NCI-H524 treated with DMSO at 0.1 percent for 48 hours (cell line): ENCODE measurements around the gene COL5A1.
"Not testable (repeated sequence)": the region's sequence is repeated elsewhere in the genome, so short reads cannot be mapped to it uniquely, and the experiment has no call there.

Source experiments
- DNase-seq: peaks from one replicate; lab custom pipeline; 2025; lab: John Stamatoyannopoulos, UW

The COL5A1 gene

DNA sequence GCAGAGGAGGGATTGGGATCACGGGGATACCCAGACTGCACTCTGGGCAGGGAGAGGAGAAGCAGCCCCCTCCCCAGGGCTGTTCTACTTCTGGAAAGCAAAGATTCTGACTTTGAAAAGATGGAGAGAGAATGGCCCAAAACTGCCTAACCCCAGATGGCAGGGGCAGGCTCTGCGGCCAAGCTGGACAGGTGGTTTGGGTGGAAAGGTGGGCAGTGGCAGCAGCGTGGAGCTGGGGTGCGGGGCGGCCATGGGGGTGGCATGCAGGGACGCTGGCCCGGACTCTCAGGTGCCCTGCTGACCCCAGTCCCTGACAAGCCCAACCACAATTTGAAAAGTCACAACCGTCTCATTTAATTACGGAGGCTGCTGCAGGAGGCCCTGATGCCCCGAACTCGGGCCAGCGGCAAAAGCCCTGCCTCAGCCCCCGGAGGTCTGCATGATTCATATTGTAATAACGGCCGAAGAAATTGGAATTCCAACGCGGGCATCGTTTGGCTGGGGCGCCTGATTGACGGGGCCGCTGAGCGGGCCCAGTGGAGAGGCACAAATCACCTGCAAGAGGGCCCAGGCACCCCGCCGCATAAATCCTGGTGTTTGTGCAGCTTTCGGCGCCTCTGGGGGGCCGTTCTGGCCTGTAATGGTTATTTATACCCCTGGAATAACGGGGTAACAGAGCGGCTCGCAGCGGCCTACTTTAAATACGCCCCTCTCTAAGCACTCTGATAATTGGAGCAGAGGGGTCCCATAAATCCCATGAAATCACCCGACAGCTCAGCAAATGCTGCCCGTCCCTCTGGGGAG is 197.2 kb downstream of the COL5A1 start:
- no peak for DNase-seq

DNA sequence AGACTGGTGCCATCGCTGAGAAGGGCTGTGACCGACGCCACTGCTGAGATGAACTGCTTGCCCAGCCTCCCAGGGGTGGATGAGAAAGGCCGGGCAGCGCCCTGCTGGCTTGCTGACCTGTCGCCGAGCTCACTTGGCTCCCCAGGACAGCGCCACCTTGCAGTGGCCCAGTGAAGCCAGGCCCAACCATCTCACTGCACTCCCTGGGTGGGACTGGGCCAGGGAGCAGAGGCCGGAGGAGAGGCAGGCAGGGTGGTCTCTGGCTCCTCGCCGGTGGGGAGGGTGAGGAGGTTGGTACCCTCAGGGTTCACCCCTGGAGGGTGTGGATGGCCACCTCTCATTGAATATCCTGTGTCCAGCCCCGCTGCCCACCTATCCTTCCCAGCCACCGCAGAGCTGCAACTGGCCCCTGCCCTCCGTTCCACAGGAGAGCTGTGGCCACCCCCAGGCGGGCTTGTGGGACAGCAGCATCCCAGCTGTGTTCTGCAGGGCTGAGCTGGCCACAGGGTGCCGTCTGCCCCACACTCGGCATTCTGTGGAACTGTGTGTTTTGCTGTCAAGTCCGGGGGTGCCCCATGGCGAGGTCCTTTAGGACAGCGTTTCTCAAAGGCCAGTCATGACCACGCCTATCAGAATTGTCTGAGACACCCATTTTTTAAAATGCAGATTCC is 198.0 kb downstream of the COL5A1 start:
- DNase-seq: no peak

DNA sequence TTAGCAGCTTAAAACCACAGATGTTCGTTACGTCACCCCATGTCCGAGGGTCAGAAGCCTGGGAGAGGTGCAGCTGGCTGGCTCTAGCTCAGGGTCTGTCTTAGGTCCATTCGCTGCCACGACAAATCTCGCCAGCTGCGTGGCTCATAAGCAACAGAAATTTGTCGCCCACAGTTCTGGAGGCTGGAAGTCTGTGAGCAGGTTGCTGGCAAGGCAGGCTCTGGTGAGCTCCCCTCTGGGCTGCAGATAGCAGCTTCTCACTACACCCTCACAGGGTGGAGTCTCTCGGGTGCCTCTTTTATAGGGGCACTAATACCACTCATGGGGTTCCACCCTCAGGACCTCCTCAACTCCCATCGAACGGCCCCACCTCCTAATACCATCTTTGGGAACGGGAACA is 198.9 kb downstream of the COL5A1 start:
- no peak for DNase-seq

DNA sequence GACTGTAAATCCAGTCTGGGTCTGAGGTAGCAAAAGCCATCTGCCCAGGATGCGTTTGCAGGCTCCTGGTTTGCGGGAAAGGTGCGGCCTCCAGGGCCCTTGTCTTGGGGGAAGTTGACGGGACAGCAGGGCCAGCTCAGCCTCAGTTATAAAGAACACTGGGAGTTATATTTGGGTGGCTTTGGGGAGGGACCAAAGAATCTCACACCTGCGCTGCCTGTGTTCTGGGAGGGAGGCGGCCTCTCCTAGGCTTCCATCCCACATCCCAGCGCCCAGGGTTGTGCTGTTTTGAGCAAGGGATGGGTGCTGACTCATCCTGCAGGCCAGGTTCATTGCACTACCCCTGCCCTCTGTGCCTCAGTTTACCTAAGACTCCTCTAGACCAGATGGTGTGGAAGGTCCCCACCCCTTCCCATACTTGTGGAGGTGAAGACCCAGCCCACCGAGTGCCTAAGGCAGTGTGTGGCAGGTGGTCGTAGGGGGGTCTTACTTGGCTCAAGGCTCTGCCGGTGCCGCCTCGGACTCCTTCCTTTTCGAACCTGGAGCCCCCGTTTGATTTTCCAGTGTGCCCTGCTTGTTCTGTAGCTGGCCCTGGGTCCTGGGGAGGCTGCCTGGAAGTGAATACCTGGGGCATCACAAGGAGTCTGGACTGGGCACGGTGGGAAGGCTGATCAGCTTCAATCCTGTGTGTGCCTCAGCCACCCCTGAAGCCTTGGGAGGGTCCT is 199.7 kb downstream of the COL5A1 start:
- DNase-seq: no peak

DNA sequence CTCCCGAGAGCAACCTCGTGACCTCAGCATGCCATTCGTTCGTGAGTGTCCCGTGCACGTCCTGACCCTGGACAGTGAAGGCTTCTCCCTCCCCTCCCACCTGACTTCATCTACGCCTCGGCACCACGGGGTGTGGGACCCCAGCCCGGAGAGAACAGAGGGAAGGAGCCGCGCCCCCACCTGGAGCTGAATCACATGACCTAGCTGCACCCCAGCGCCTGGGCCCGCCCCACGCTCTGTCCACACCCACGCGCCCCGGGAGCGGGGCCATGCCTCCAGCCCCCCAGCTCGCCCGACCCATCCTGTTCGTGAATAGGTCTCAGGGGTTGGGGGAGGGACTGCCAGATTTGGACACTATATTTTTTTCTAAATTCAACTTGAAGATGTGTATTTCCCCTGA is 200.7 kb downstream of the COL5A1 start:
- no peak for DNase-seq

DNA sequence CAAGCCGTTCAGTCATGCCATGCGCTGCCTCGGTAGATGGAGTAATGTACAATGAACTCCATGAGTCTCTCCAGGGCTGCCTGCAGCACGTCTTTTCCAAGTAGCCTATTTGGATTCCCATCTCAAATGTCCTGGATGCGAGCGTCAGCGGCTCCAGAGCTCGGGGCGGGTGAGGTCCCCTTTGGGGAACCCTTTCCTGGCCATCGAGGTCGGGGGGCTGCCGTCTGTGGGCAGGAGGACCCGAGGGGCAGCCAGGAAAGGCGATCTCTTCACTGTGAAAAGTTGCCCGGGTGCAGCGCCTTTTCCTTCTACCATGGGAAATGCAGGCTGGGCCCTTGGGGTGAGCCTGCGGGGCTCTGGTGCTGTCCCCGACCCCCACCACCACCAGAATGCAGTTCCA is 202.1 kb downstream of the COL5A1 start:
- no peak for DNase-seq

DNA sequence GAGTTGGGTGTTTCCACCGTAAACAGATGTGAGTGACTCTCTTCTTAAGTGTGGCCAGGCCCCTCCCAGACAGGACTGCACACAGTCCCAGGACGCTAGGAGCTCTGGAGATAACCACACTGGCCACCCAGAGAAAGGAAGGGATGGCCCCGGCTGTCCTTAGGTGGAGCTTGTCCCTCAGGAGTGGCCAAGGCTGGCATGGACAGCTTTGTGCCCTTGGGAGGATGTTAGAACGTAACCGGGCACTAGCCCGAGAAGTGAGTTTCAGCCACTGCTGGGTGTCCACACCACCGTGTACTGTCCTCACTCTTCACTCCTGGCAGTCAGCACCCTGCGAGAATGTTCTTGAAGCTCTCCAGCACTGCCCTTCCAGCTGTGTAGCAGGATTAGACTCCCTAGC is 203.2 kb downstream of the COL5A1 start:
- no peak for DNase-seq

DNA sequence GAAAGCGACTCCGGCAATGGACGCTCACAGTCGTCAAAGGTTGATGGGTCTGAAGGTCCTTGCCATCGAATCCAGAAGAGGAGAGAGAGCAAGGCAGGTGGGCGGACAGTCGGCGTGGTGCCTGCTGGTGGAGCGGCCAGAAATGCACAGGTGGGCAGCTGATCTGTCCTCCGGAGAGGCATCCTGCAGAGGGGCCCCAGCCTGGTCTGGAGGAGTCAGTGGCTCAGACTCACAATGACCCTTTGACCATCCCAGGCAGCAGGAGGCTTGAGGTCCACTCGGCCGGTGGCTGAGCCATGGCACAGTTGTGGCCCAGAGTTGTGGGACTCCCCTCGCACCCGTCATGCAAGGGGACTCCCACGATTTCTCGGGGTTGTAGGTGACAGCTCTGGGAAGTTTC is 204.6 kb downstream of the COL5A1 start:
- no peak for DNase-seq

DNA sequence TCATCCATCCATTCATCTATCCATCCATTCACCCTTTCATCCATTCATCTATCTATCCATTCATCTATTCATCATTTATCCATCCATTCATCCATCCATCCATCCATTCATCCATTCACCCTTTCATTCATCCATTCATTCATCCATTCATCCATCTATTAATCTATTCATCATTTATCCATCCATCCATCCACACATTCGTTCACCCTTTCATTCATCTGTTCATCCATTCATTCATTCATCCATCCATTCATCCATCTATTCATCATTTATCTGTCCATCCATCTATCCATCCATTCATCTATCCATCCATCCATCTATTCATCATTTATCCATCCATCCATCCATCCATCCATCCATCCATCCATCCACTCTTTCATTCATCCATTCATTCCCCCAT is 205.1 kb downstream of the COL5A1 start:
- DNase-seq: no peak

DNA sequence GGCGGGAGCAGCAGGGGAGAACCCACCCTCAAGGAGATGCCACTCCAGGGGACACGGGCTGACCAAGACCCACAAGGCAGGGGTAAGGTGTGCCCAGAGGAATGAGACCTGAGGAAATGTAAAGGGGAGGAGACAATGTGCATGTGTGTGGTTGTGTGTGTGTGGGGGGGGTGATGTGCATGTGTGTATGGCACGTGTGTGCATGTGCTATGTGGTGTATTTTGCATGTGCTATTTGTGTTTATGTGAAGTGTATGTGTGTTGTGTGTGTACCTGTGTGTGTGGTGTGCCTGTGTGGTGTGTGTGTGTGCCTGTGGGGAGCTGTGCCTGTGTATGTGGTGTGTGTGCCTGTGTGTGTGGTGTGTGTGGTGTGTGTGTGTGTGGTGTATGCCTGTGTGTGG is 205.5 kb downstream of the COL5A1 start:
- DNase-seq: no peak

DNA sequence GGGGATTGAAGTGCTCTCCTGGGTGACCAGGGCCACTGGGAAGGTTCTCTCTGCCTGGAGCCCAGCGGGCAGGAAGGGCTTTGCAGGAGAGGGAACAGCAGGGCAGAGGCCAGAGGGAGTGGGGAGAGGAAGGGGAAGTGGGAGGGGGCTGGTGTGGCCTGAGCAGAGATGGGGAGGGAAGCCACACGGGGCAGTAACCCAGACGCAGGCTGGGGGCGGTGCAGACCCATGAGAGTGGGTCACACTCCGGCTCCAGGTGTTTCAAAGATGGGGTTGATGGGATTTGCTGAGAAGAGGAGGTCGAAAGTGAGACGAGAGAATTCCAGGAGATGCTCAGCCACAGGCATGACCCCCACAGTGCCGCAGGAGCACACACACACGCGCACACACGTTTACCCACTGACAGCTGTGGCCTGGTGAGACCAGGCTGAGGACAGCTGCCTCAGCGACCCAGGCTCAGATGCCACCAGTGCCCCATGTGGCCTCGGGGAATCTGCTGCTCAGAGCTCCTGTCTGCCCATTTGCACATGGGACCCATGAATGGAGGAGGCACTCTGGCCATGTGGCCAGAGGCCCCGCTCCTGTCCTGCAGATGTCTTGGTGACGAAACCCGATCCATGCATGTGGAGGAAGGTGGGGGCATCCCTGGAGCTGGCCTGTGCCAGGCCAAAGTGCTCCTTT is 206.3 kb downstream of the COL5A1 start:
- no peak for DNase-seq

DNA sequence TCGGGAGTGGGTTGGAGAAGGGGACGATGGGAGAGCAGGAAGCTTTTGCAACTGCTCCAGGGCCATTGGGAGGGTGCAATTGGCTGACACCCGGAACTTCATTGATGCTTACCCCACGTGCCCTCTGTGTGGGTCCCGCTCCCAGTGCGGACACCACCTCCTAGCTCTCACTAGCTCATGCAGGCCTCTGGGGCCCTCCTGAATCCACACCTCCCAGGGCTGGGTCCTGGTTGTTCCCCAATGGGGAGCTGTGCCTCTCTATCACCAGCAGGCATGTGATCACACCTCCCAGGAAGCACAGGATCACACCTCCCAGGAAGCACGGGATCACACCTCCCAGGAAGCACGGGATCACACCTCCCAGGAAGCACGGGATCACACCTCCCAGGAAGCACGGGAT is 206.9 kb downstream of the COL5A1 start:
- DNase-seq: no peak

DNA sequence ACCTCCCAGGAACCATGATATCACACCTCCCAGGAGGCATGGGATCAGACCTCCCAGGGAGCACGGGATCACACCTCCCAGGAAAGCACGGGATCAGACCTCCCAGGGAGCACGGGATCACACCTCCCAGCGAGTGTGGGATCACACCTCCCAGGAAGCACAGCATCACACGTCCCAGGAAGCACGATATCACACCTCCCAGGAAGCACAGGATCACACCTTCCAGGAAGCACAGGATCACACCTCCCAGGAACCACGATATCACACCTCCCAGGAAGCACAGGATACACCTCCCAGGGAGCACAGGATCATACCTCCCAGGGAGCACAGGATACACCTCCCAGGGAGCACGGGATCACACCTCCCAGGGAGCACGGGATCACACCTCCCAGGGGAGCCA is 209.0 kb downstream of the COL5A1 start:
- no peak for DNase-seq

DNA sequence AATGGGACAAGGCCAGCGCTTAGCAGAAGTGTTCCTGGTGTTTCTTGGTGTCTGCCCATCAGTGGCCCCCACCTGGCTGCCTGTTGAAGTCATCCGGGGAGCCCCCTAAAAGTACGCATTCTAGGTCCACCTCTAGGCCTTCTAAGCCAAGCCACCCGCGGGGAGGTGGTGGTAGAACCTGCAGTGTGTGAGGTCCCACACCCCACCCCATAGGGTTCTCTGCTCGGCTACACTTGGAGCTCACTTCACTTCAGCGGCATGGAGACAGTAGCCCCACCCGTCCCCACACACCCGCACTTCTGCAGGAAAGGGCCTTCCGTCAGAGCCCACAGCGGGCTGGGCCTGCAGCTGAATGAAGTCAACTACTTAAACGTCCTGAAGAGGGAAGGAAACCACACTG is 209.4 kb downstream of the COL5A1 start:
- no peak for DNase-seq

DNA sequence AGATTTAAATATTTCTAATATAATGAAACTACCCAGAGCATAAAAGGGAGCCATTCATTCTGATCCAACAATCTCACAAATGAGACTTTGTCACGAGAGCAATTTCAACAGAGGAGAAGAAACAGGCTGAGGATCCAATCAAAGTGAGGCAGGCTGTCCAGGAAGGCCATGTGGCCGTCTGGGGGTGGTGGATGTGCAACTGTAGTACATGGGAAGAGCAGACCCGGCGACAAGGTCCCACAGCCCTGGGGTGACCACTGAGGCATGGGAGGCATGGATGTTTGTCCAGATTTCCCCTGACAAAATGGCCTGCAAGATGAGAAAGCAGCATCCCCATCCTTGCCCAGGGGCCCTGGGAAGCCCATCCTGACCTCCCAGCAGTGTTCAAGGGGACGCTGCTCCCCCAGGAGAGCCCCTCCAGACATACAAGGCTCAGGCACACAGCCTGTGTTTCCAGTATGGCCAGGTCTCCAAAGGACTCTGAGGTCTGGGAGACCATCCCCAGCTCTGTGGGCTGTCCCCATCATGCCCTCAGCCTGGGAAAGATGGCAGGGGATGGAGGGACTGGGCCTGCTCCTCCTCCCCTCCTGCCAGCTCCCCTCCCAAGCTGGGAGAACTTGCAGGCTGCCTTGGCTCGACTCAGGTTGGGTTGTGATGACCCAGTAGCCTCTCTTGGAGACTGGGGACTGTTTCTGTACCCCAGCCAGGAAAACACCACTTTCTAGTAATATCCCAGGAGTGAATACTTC is 211.5 kb downstream of the COL5A1 start:
- DNase-seq: no peak

DNA sequence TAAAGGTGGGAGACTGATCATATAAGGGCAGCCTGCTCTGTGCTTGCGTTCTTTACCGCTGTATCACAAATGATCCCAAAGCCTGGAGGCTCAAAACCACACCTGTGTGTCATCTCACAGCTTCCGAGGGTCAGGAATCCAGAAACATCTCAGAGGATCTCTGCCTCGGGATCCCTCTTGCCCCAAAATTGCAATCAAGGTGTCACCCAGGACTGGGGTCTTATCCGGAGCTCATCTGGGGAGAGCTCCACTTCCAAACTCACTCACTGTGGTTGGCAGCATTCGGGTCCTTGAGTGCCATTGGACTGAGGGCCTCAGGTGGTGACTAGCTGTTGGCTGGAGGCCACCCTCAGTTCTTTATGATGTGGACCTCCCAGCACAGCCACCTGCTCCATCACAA is 212.3 kb downstream of the COL5A1 start:
- no peak for DNase-seq

DNA sequence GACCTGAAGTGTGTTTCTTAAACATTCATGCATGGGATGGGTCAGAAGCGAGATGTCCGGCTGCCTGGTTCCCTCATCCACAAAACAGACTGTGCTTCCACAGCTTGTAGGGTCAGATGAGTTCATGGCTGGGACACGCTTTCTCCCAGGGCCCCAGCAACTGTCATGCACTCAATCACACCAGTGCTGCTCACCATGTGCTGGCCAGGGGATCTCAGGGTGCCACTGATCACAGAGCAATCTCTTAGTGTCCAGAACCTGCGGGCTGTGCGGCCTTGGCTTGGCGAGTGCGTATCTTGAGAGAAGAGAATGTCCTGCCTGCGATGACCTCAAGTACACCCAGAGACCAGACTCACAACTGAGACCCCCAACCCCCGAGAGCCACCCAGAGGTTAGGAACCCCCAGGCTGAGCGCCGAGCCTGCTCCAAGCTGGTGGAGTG is 213.0 kb downstream of the COL5A1 start:
- no peak for DNase-seq

DNA sequence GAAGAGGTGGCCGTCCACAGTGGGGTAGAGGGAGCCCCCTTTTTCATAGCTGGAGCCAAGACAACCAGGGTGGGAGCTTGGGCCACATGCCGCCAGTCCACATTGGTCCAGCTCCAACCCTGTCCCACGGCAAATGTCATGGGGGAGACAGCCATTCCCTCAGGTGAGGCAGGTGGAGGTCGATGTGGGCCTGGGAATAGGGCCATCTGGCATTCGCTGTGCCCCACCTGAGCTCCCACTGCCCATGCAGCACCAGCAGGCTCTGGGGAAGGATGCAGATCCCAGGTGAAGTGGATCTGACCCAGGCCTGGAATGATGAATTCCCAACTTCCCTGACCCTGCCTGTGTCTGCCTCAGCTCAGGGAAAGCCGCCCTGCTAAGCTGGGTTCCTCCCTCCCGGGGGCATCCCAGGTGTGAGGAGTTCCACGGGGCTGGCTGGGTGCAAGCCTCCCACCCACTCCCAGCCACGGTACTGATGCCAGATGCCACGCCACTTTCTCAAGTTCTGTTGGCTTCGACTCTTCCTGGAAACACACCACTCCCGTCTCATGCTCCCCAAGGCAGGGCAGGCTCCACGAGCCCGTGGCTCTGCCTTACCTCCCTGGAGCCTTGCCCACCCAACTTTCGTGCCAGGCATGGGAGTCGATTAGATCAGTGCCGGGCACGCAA is 213.8 kb downstream of the COL5A1 start:
- DNase-seq: no peak

DNA sequence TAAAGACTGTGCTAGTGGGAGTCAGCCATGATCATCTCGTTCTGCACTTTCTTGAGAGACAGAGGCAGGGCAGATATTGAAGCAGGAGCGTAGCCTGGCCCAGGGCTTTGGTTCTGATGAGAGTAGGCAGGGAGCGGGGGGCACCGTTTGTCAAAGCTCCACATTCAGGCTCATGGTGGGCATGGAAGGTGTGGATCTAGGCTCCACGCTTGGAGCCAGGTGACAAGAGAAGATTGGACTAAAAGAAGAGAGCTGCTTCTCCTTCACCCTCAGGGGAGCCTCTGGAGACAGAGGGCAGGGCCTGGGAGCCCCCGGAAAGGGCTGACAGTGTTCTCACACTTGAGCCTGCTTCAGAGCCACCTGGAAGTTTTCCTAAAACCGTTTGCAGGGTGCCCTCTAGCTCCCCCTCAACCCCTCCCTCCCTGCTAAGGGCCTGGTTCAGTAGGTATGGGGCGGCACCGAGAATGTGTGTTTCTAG is 214.3 kb downstream of the COL5A1 start:
- DNase-seq: no peak

DNA sequence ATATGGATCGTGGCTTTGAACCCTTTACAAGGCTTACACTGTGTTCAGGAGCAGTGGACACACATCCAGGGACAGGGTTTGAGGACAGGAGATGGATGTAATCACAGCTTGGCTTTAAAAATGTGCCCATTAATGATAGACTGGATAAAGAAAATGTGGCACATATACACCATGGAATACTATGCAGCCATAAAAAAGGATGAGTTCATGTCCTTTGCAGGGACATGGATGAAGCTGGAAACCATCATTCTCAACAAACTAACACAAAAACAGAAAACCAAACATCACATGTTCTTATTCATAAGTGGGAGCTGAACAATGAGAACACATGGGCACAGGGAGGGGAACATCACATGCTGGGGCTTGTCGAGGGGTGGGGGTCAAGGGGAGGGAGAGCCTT is 215.8 kb downstream of the COL5A1 start:
- not testable (repeated sequence) for DNase-seq
